Suppressor macrophage (primary cell): Measurements from ENCODE around the gene SAP30L.

ENCODE experiments used
- DNase-seq, 4 experiments: peaks; one replicate each; pipeline ENCODE4 v3.0.0-alpha.2; 2020 to 2022
- total RNA-seq, 17 experiments: gene quantifications; one replicate each; lab custom pipeline; 2026; ENCODE audit warnings: mixed read lengths in 6 of 17, inconsistent platforms in 3 of 17; lab: John Stamatoyannopoulos, UW

SAP30L gene, protein sequence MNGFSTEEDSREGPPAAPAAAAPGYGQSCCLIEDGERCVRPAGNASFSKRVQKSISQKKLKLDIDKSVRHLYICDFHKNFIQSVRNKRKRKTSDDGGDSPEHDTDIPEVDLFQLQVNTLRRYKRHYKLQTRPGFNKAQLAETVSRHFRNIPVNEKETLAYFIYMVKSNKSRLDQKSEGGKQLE
- total RNA-seq: 11.5 to 28.9 (median 20.3) reads per million in 17 experiments

GRCh38 chr5:154445422-154446194, at the start of gene SAP30L:
SAP30L (plus strand) TSS chr5:154445997; CDS start chr5:154446605, 608 bp downstream.
- peak; percentile 97 to 98 (median 98) for DNase-seq

DNA sequence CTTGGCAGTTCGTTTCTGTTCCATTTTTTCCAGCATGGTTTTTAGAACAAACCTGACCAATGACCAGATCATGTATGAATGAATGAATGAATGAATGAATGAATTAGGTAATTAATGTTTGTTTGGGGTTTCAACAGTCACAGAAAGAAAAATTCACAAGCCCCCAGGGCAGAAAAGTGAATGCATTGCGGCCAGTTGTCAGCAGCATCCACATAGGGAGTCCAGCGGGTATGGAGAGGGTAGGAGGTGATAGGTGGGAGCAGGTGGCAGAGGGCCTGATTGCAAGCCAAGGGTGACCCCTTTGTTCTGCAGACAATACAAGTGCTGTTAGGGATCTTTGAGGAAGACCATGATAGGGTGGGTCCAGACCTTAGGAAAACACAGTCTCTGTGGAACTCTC, 49.7 kb upstream of the SAP30L start:
- no peak for DNase-seq

DNA sequence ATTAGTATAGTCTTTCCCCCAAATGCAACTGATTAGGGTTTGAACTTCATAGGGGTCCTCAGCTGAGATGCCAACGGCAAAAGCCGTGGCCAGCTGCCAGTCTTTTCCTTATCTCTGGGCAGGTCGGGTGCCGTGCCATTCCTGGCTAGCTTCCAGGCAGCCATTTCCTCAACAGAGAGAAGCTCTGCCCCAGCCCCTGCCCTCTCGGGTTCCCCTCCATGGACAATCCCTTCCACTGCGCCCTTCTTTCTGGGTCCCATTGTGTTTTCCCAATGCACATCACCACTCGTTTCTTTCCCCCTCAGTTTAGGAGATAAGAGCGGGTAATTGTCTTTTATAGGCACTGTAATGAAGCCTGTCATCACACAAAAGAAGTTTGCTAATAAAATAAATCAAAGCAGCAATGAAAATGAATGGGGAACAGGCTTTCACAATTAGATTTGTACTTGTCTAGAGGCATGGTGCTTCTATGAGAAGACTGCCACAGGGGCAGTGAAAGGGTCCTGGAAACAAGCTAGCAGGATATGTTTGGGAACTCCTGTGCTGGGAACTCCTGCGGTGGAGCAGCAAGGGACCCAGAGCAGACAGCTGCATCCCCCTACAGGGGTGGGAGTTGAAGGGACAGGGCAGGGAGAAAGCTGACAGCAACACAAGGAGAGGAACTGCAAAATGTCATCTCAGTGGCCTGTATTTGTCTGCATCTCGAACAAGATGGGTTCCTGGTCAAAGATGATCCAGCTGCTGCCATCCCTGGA, 48.0 kb upstream of the SAP30L start:
- DNase-seq: peak in 1 of 4 experiments; percentile 10

- no peak for DNase-seq
Measured at GRCh38 chr5:154400678-154401077, 45.1 kb upstream of the SAP30L start.

DNA sequence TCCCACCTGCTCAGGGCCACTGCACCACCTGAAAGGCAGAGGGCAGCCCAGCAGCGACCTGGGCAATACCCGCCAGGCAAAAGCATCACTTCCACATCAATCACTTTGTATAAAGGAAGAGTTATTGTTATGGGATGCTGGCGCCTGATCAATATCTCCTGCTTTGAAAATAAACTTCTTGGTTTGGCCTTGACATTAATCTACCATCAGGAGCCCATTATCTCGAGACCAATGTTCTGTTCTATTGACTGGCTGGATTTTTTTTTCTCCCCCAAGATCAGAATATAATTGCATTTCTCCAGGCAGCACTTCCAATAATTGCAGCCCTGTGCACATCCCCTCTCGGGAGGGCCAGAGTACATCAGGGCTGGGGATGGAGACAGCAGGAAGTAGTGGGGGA, 44.4 kb upstream of the SAP30L start:
- DNase-seq: no peak

DNA sequence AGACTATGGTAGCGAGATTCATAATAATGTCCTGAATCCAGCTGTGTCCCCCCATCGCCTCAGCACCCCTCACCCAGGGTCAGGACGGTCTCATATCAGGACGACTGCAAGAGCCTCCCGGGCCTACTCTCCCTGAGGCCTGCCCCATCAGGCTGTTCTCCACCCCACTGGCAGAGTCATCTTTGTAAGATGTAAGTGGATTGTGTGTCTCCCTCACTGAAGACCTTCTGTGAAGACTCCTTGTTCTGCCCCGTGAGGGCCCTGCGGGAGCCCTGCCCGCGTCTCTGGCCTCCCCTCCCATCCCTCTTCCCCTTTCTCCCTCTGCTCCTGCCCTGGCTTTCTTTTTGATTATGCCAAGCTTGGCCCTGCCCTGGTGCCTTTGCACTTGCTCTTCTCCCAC, 43.9 kb upstream of the SAP30L start:
- no peak for DNase-seq

- no peak for DNase-seq
Measured at GRCh38 chr5:154402611-154403010, 43.2 kb upstream of the SAP30L start.

DNA sequence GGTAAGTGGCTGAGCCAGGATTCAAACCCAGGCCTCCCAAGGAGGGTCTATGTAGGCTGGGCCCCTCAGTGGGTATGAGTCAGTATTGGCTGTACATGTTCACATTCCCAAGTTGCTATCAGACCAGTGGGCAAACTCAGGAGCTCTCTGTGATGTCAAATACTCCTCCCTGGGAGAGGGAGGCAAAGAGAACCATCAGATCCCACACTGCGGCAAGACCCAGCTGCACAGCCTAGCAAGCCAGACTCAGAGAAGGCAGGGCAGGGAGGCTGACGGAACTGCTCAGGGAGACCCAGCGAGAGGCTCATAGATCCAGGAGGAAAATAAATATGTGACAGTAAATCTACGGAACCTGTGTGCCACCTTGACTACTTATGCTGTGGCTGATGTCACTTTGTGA, 42.6 kb upstream of the SAP30L start:
- no peak for DNase-seq

GRCh38 chr5:154403776-154404387, 41.9 kb upstream of the SAP30L start:
- DNase-seq: no peak

DNA sequence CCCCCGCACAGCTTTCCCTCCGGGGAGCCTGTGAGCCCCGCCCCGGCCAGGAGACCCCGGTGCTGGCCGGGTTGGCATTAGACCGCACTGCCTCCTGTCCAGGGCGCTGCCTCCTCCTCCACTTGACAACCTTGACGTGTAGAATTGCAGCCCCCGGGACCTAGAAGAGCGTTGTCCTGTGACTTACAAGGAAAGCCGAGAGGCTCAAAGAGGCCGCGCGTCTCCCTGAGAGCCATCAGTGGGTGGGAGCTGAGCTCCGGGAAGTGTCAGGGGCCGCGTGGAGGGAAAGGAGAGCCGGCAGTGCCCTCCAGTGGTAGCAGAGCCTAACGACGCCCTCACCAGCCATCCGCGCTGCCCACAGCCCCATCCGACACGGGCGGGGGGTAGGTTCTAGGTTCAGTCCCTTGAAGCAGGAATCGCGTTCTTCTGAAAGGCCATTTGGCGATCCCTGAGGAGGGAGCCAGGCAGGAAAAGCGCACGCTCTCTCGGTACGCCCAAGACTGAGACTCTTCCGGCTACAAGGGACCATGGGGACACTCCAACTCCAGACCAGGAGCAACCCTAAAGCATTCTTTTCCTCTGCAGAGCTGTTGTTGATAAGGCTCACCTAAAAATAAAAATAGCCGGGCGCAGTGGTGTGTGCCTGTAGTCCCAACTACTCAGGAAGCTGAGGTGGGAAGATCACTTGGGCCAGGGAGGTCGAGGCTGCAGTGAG, 40.6 kb upstream of the SAP30L start:
- DNase-seq: peak; percentile 82 to 90 (median 86)

DNA sequence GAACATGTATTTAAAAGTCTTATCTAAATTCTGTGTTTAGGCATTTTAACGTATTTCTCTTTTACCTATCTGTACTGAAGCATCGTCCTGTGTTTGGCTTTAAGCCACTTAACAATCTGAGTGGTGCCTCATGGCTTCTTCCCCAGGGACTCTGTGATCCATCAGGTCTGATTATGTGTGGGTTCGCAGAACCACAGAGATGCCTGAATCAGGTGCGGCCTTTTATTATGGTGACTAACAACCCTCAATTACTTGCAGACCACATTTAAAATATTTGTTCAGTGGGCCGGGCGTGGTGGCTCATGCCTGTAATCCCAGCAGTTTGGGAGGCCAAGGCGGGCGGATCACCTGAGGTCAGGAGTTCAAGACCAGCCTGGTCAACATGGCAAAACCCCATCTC, 39.6 kb upstream of the SAP30L start:
- DNase-seq: no peak

DNA sequence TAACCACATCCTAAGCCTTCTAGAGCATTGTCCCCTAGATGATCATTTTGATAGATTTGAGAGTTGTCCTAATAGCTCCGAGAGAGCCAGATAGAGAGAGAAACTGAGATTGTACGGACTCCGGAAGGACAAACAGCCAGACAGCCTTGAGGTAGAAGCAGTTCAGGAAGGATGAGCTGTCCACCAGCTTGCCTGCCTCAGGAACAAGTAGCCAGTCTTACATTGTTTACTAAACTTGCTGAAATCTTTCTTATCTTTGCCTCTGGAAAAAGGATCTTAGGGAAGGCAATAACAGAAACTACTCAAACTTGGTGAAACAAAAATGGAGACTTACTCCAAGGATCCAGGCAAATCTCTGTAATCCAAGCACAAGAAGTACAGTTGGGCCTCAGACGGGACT, 39.0 kb upstream of the SAP30L start:
- DNase-seq: no peak

DNA sequence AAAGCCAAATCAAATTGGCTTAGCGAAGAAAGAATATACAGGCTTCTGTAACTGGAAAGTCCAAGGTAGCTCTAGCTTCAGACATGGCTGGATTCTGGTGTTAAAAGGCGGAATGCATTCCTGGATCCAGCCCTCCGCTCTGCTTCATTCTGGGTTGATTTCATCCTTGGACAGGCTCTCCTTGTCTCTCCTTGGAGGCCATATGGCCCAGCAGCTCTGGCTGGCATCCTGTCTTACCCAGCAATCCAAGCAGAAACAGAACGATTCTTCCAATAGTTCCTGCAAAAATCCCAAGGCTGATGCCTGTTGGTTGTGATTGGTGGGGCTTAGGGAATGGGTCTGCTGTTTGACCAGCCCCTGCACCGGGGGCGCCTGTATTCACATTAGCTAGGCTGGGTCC, 37.0 kb upstream of the SAP30L start:
- DNase-seq: no peak

DNA sequence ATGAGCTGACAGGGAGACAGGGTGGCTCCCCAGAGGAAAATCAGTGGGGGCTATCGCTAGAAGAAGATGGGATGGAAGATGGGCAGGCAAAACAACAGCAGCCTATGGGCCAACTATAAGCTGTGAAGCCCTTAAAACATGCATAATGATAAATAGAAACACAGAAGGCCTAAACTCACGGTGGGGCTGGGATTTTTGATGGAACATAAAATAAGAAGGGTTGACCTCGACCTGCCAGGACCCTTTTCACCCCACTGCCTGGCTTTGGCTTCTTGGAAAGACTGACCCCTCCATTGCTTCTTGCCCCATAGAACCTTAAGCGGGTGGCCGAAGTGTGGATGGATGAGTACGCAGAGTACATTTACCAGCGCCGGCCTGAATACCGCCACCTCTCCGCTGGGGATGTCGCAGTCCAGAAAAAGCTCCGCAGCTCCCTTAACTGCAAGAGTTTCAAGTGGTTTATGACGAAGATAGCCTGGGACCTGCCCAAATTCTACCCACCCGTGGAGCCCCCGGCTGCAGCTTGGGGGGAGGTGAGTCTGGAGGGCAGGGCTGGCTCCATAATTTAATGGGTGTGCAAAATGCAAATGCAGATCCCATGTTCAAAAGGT, 36.5 kb upstream of the SAP30L start:
- no peak for DNase-seq

DNA sequence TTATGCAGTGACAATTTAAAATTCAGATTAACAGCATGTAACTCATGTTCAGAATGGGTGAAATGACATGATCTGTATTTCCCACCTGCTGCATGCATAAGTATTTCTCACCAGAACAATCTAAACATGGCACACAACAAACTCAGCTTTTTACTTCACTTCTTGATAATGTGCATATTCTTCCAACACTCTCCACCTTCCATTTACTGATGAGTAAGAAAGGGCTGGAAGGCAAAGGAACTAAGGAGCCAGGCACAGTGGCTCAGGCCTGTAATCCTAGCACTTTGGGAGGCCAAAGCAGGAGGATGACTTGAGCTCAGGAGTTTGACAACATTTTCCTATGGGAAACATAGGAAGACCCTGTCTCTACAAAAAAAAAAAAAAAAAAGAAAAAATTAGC, 35.8 kb upstream of the SAP30L start:
- no peak for DNase-seq

- no peak for DNase-seq
Measured at GRCh38 chr5:154410786-154411185, 35.0 kb upstream of the SAP30L start.

- no peak for DNase-seq
Measured at GRCh38 chr5:154411338-154411737, 34.5 kb upstream of the SAP30L start.

GRCh38 chr5:154412316-154412715, 33.5 kb upstream of the SAP30L start:
- no peak for DNase-seq

- no peak for DNase-seq
Measured at GRCh38 chr5:154412925-154413324, 32.9 kb upstream of the SAP30L start.

GRCh38 chr5:154415114-154415513, 30.7 kb upstream of the SAP30L start:
- DNase-seq: no peak

- DNase-seq: no peak
Measured at GRCh38 chr5:154418344-154418820, 27.4 kb upstream of the SAP30L start.

DNA sequence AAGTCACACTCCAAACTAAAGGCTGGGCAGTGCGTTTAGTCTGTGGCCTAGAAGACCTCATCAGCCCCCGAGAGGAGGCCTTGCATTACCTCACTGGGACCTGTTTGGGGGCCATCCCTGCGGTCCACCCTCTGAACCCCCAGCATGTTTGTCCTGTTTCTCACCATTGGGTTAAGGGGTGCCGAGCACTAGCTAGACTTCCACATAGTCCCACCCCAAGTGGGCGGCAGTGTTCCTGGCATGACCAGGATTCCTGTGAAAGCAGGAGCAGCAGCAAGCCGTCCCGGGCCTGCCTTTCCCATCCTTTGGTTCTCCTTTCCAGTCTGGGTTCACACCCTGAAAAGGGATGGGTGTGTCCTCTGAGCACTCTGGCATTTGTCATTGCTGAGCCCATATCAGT, 26.6 kb upstream of the SAP30L start:
- no peak for DNase-seq
